ES-I3 (cell line): ENCODE results near the gene S1PR2.
"Not testable (repeated sequence)": the region's sequence is repeated elsewhere in the genome, so short reads cannot be mapped to it uniquely, and the experiment has no call there.

Source experiments
- H3K36me3 ChIP-seq: 2 replicates; pipeline ENCODE4 v1.6.1; 2013; ENCODE audit warnings: mild to moderate bottlenecking, low read length, control low read depth, moderate library complexity; ENCODE audit not compliant: insufficient read depth
- H3K4me1 ChIP-seq: 2 replicates; pipeline ENCODE4 v1.6.1; 2013; ENCODE audit warnings: mild to moderate bottlenecking, control low read depth, low read length; ENCODE audit not compliant: insufficient read depth
- H3K9ac ChIP-seq: 2 replicates; pipeline ENCODE4 v1.6.1; 2013; ENCODE audit warnings: low read depth, mild to moderate bottlenecking, low read length, moderate library complexity
- H3K9me3 ChIP-seq: 2 replicates; pipeline ENCODE4 v1.6.1; 2013; ENCODE audit warnings: mild to moderate bottlenecking, low read length, moderate library complexity; ENCODE audit not compliant: control insufficient read depth, insufficient read depth

Gene S1PR2

DNA sequence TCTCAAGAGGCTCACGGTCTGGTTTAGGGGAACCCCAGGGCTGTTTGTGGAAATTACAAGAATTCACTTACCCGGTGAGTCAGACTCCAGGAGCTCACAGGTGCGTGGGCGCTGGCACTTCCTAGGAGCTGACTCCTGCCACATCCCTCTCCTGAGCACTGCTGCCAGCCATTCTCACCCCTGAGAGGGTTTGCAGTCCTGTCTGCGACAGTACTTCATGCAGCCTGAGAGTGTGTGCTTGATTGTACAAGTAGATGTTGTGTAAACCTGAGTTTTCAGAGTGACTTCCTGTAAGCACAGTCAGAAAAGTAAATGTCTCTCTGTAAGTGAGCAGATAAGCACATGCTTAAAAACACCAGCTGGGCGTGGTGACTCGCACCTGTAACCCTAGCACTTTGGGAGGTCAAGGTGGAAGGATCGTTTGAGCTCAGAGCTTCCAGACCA, 29.0 kb upstream of the S1PR2 start:
- H3K36me3 ChIP-seq, result peaks cover 4% of the 10 kb centered on the region
- H3K9ac ChIP-seq, result no peak overlapping the region
- H3K9me3 ChIP-seq, result no peaks in the 10 kb centered on the region
- no peaks in the 10 kb centered on the region for H3K4me1 ChIP-seq

DNA sequence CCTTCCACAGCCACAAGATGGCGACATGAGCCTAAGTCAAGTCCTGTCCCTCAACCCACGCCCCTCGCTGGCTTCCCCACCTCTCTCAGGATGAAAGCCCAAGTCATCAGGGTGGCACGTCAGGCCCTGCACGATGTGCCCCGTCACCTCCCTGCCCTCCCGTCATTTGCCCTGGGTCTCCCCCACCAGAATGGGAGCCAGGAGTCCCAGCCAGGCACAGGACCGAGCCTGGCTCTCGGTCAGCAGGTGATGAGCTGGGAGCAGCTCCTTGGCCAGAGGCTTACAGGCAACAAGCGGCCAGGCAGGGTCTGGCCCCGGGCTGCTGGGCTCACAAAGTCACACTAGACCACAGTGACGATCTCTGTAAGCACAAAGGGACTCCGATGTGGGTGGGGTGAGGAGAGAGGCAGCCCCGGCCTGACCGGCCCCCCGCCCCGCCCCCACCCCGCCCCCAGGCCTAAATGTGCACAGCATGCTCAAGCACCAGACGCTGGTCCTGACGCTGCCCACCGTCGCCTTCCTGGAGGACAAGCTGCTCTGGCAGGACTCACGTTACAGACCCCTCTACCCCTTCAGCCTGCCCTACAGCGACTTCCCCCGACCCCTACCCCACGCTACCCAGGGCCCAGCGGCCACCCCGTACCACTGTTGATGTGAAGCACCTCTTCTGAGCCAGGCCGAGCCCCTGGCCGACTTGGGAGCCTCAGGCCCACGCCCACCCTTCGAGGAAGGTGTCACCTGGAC, 28.2 kb upstream of the S1PR2 start:
- Histone ChIP-seq H3K9me3 (no peaks in the 10 kb centered on the region), H3K4me1 (no peaks in the 10 kb centered on the region), H3K9ac (no peak overlapping the region), H3K36me3 (peaks cover 5% of the 10 kb centered on the region)

DNA sequence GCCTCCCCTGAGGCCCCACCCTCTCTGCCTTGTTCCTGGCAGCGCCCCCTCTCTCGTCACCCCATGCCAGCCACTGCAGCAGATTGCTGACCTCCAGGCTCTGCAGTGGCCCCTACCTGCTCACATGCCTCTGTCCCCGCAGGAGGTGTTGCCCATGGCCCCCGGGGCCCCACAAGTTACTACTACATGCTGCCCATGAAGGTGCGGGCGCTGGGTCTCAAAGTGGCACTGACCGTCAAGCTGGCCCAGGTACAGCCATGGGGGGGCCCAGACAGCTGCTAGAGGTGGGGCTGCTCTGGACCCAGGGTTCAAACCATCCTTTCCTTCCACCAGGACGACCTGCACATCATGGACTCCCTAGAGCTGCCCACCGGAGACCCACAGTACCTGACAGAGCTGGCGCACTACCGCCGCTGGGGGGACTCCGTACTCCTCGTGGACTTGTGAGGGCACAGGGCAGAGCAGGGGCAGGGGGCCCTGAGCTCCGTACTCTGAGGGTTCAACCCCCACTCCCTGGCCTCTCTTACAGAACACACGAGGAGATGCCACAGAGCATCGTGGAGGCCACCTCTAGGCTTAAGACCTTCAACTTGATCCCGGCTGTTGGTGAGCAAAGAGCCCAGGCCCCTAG, 27.1 kb upstream of the S1PR2 start:
- peaks cover 9% of the 10 kb centered on the region for H3K36me3 ChIP-seq
- H3K9ac ChIP-seq, result no peak overlapping the region
- no peaks in the 10 kb centered on the region for H3K9me3 ChIP-seq

DNA sequence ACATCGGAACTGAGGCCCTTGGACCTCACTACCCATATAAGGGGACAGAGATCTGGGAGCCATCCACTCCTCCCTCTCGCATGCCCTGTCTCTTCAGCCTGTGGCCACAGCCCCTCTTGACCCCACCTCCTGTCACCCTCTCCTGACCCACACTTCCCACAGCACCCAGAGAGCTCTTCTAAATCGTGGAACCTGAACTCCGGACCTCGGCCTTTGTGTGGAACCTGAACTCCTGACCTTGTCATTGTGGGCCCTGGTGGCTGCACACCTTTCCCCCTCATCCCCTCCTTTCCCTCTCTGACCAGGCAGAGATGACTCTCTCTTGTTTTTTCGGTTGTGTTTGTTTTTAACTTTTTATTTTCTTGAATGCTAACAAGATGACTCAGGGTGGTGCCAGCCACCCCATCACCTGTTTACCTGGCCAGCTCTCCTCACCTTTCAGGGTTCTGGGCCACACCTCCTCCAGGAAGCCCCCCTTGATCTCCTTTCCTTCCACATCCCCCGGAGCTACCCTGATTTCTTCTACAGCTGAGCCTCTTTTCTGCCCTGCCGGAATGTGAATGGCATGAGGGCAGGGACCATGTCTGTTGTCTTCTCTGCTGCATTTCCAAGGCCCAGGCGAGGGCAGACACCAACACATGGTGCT, 26.0 kb upstream of the S1PR2 start:
- H3K9ac ChIP-seq, result no peak overlapping the region
- peaks cover 9% of the 10 kb centered on the region for H3K36me3 ChIP-seq
- no peaks in the 10 kb centered on the region for H3K4me1 ChIP-seq
- H3K9me3 ChIP-seq, result no peaks in the 10 kb centered on the region

More for the DNA sequence above, 27.1 kb upstream of the S1PR2 start:
- no peaks in the 10 kb centered on the region for H3K4me1 ChIP-seq

DNA sequence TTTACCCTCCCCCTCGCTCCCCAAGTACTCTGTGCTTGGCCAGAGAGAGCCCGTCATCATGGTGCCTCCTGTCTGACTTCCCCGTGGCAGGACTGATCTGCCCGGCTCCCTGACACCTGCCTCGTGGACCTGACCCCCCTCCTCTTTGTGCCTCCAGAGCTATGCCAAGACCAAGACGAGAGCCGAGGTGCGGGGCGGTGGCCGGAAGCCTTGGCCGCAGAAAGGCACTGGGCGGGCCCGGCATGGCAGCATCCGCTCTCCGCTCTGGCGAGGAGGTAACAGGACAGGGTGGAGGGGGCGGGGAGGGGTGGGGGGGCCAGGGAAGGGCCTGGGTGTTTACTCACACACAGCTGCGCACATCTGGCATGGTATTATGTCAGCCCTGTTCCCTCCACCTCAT, 25.4 kb upstream of the S1PR2 start:
- Histone ChIP-seq H3K9me3 (no peaks in the 10 kb centered on the region), H3K9ac (no peak overlapping the region), H3K36me3 (peaks cover 9% of the 10 kb centered on the region), H3K4me1 (no peaks in the 10 kb centered on the region)

DNA sequence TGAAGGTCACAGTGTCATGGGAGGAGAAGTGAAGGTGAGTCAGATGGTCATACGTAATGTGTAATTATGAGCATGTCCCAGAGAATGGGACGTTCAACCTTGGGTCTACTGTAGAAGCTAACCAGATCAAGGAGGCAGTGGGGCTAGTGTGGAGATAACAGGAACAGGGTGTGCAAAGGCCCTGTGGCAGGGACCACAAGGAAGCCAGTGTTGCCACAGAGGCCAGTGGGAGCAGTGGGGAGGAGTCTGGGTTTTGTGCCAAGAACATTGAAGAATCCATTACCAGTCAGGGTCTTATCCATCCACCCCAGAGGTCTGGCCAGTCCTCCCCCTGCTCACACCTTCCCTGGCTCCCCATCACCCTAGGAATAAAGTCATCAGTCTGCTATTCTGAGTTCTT, 24.2 kb upstream of the S1PR2 start:
- peaks cover 9% of the 10 kb centered on the region for H3K36me3 ChIP-seq
- H3K9ac ChIP-seq, result no peak overlapping the region
- H3K9me3 ChIP-seq, result no peaks in the 10 kb centered on the region
- H3K4me1 ChIP-seq, result no peaks in the 10 kb centered on the region

DNA sequence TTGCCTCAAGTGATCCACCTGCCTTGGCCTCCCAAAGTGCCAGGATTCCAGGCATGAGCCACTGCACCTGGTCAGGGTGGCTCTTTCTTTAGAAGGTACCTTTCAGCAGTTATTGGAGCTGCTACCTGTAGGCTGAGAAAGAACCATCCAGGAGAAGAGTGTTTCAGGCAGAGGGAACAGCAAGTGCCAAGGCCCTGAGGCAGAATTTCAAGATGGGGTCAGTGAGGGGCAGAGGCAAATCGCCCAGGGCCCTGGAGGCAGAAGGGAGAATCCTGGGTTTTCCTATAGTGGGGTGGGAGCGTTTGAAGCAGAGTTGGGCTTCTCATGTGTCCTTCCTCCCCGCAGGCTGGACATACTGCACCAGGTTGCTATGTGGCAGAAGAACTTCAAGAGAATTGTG, 23.1 kb upstream of the S1PR2 start:
- H3K9me3 ChIP-seq, result no peaks in the 10 kb centered on the region
- H3K9ac ChIP-seq, result no peak overlapping the region
- no peaks in the 10 kb centered on the region for H3K4me1 ChIP-seq
- peaks cover 9% of the 10 kb centered on the region for H3K36me3 ChIP-seq

DNA sequence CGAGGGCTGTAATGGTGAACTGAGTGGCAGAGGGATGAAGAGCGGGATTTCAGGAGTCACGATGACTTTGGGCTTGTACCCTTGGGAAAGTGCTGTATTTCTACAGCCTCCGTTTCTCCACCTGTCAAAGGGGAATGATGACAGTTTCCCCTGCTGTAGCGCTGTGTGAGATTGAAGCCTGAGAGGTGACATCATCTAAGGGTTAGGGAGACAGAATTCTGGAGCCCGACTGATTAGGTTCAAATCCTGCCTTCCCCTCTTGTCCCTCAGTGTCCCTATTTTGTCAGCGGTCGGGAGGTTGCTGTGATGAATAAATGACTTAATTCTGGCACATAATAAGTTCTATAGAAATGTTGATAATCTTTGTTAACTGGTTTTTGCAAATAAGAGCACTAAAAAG, 21.6 kb upstream of the S1PR2 start:
- Histone ChIP-seq H3K36me3 (peaks cover 8% of the 10 kb centered on the region), H3K9ac (peak overlapping the region; percentile 86), H3K9me3 (no peaks in the 10 kb centered on the region), H3K4me1 (no peaks in the 10 kb centered on the region)

DNA sequence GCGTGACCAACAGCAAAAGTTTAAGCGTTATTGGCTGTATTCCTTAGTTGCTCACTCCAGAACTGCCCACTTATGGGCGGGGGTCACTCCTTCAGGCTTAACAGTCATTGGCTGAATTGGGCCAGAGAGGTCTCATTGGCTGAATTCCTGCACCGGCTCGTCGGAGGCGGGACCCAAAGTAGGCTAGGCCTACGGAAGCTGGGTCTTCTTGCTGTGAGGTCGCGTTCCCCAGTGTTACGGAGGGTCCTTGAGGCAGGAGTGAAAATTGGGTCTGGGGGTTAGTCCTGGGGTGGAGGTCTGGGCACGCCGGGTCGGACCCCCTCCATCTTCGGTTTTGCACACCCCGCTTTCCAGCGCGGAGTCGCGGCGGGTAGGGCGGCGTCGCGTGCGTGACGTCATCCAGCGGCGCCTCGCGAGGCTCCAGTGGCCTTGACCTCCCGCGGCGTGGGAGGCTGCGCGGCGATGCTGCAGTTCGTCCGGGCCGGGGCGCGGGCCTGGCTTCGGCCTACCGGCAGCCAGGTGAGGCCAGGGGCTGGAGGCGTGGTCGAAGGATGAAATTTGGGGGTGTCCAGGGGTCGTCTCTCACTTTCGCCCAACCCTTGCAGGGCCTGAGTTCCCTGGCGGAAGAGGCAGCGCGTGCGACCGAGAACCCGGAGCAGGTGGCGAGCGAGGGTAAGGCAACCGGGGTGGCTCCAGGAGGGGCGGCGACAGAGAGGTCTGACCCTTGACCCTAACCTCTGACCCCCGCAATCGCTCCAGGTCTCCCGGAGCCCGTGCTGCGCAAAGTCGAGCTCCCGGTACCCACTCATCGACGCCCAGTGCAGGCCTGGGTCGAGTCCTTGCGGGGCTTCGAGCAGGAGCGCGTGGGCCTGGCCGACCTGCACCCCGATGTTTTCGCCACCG, 20.9 kb upstream of the S1PR2 start, which contains the start of gene MRPL4:
Gene MRPL4, plus strand, starts transcription at position 423 of the 903 bp plus-strand sequence. Its CDS starts 40 bp downstream, at position 463.
- Histone ChIP-seq H3K36me3 (peaks cover 5% of the 10 kb centered on the region), H3K4me1 (no peaks in the 10 kb centered on the region), H3K9ac (peak within 1 kb of the TSS; percentile 86), H3K9me3 (no peaks in the 10 kb centered on the region)

DNA sequence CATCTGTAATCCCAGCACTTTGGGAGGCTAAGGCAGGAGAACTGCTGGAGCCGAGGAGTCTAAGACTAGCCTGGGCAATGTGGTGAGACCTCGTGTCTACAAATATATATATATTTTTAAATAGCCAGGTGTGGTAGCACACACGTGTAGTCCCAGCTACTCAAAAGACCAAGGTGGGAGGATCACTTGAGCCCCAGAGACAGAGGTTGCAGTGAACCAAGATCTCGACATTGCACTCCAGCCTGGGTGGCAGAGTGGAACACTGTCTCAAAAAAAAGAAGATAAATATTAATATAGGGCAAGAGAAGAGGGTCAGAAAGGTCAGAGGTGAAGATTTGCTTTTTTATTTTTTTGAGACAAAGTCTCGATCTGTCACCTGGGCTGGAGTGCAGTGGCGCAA, 15.4 kb upstream of the S1PR2 start:
- Histone ChIP-seq H3K9me3 (no peaks in the 10 kb centered on the region), H3K4me1 (no peaks in the 10 kb centered on the region), H3K36me3 (no peaks in the 10 kb centered on the region), H3K9ac (no peak overlapping the region)

DNA sequence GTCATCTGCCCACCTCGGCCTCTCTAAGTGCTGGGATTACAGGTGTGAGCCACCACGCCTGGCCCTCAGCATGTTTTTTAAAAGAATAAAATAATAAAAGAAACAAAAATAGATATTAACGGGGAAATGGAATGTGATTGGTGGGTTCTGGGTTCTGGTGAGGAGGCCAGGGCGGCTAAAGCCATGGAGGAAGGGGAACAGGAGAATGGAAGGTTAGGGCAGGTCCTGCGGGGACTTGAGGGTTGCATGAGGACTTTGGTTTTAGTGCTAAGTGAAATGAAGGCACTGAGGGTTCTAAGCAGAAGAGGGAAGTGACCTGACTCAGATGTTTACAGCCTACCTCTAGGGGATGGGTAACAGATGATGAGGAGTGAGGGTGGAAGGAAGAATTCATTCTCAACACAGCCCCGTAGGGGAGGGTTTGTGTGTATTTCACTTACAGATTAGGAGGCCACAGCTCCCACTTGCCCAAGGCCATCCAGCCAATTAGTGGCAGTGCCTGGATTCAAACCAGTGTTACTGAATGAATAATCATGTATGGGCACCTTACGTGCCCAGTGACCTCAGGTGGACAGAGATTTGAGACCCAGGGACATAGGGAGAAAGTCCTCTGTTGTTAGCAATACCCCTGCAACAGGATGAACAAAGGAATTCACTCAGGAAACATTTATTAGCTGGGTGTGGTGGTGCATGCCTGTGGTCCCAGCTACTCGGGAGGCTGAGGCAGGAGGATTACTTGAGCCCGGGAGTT, 14.2 kb upstream of the S1PR2 start:
- no peak overlapping the region for H3K9ac ChIP-seq
- H3K4me1 ChIP-seq, result no peaks in the 10 kb centered on the region
- H3K9me3 ChIP-seq, result no peaks in the 10 kb centered on the region
- no peaks in the 10 kb centered on the region for H3K36me3 ChIP-seq

DNA sequence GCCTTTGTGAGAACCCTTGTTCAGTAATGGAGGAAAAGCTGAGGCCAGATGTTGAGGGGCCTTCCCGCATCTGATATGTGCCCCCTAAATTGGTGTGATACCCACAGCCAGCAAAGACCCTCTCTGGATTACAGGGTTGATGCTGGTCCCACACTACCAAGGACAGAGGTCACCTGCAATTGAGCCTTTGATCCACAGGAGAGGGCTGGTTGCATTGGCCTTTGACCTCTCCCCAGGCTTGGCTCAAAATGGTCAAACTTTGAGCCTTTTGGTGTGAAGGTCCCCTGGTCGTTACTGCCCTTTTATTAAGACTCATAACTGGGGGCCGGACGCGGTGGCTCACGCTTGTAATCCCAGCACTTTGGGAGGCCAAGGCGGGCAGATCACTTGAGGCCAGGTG, 12.5 kb upstream of the S1PR2 start:
- Histone ChIP-seq H3K9me3 (no peaks in the 10 kb centered on the region), H3K9ac (no peak overlapping the region), H3K4me1 (no peaks in the 10 kb centered on the region), H3K36me3 (no peaks in the 10 kb centered on the region)

DNA sequence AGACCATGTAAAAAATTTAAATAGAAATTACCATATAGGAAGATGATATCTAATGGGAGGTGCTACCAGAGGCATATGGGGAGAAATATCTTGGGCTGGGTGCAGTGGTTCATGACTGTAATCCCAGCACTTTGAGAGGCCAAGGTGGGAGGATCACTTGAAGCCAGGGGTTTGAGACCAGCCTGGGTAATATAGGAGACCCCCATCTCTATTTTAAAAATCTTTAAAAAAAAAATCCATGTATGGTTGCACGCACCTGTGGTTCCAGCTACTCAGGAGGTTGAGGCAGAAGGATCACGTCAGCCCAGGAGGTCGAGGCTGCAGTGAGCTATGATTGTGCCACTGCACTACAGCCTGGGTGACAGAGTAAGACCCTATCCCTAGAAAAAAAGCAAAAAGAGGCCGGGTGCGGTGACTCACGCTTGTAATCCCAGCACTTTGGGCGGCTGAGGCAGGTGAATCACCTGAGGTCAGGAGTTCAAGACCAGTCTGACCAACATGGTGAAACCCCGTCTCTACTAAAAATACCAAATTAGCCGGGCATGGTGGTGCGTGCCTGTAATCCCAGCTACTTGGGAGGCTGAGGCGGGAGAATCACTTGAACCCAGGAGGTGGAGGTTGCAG, 10.8 kb upstream of the S1PR2 start:
- H3K9ac ChIP-seq, H3K9me3 ChIP-seq, H3K4me1 ChIP-seq, H3K36me3 ChIP-seq: not testable (repeated sequence)
